NCI-H1694 (cell line): Measurements from ENCODE around the gene KCNIP4.

Experiments used
- DNase-seq: peaks from one replicate; lab custom pipeline; 2025; lab: John Stamatoyannopoulos, UW

The KCNIP4 gene

DNA sequence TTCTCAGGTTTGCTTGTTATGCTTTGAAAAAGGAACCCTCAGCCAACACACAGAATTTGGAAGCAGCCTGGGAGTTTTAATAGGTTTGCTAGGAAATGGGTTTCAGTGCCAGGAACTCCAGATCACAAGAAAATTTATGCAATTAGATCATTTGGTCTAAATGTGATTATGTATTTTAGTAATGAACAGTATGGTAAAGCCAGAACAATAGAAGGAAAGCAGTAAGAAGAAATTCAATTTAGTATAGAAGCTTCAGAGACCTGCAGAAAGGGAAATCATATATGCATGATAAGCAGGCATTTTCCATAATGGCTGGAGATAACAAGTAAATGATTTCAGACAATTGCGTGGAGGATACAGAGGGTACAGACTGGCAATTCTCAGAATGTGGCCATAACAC, 184.7 kb downstream of the KCNIP4 start:
- no peak for DNase-seq

GRCh38 chr4:21757248-21757647, 191.3 kb downstream of the KCNIP4 start:
- no peak for DNase-seq

DNA sequence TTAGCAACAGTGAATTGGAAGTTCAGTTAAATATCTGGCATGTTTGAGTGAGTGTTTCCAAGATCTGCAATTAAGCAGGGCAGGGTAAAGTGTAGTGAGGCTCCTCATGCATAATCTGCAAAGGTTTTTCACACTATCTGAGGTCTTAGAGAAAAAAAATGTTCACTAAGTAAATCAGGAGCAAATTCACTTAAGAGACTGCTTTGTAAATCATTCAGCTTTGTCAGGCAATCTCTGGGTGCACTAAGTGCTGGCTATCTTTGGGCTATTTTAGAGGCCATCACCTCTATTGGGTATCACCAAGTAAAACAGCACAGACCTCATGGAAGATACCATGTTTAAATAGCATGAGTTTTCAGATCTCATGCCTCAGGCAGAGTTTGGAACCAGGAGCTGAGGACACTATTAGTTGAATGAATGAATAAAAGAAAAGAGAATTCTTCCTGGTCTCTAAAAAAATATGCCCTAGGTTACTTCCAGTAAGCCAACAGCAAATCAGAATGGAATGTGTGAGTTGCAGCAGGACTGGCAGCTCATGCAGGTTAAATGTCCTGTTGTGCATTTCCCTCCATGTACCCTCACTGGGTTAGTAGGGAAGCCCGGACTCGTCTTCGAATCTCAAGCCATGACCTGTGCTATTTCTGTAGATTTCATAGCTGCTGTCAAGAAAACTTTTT, 195.3 kb downstream of the KCNIP4 start:
- no peak for DNase-seq

DNA sequence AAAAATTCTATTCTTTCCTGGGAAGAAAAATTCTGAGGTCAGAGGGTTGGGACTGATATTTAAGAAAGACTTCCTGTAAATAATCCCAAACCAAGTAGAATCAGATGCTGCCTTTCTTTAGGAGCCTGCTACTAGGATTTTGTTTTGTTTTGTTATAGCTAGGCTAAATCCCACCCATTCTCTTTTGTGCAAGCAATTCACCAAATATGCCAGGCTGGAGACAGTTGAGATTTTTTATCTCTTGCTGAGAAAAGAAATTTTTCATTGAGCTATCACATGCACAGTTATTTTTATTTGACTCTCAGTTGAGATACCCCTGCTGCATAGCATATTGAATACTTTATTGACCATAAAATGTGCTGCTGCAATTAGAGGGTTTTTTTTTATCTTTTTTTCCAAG, 196.0 kb downstream of the KCNIP4 start:
- DNase-seq: no peak

- DNase-seq: no peak
These were observed 198.6 kb downstream of the KCNIP4 start for GRCh38 chr4:21749924-21750323.

GRCh38 chr4:21749412-21749811, 199.2 kb downstream of the KCNIP4 start:
- no peak for DNase-seq

- no peak for DNase-seq
These were observed 204.5 kb downstream of the KCNIP4 start for GRCh38 chr4:21744046-21744445.

GRCh38 chr4:21742326-21742725, 206.2 kb downstream of the KCNIP4 start:
- DNase-seq: no peak

DNA sequence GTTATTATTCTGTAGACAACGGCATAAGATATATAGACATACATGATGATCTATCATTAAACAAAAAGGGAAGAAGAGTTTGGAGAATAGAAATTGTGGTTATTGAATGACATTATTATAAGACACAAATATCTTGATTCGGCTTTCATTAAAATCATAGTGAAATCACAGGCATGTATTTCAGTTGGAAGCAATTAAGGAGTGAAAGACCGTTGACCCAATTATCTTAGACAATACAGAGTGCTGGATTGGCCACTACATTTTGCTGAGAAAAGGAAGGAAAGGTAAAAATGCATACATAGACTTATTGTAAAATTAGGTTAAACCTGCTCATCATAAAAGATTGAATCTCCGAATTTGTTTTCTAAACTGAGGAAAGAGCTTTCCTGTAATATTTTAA, 209.8 kb downstream of the KCNIP4 start:
- no peak for DNase-seq

- no peak for DNase-seq
These were observed 212.7 kb downstream of the KCNIP4 start for GRCh38 chr4:21735866-21736265.

GRCh38 chr4:21733894-21734630, 214.5 kb downstream of the KCNIP4 start:
- no peak for DNase-seq

- no peak for DNase-seq
These were observed 220.3 kb downstream of the KCNIP4 start for GRCh38 chr4:21728304-21728703.

GRCh38 chr4:21726255-21726815, 222.2 kb downstream of the KCNIP4 start:
- no peak for DNase-seq

DNA sequence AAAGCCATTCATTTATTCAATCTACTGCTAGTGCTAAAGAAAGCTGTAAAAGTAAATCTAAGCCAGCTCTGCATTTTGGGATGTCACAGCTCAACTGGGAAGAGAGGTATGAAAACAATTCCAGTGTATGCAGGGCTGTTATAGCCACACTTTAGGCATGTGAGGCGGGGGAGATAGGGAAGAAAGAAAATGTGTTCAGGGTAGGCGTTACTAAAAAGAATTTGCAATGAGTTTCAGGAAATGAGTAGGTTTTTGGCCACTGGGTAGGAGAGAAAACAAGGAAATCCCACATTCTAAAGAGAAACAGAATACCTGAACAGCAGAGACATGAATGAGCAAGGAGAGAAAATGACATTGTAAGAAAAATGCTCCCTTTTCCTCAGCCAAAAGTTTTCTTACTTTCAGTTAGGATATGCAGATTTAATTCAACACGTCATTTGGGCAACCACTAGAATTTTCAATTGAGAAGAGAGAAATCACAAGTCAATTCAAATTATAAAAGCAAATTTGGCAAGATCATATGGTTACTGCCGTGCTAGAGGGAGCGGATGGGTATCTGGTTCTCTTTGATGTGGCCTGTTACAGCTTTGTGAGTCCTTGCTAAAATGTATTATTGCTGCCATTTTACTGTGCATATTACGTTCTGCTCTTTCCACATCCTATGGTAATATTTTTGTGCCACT, 226.3 kb downstream of the KCNIP4 start:
- DNase-seq: no peak

DNA sequence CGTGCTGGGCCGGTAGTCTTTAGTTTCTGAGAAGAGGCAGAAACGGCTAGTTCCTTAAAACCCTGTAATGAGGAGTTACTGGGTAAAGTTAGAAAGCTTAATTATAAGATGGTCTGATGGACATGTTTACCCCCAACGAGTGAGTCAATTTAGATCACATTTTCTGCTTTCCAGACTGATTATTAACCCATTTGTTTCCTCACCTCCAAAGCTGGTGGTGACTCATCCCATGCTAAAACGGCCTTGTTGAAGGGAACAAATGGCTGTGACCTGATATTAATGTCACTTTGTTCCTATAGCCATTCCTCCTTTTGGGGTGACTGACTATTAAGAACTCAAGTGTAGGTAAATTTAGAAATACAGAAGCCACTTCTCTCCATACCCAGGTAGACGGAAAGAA, 232.0 kb downstream of the KCNIP4 start:
- DNase-seq: no peak

- DNase-seq: no peak
These were observed 238.3 kb downstream of the KCNIP4 start for GRCh38 chr4:21710179-21710835.

DNA sequence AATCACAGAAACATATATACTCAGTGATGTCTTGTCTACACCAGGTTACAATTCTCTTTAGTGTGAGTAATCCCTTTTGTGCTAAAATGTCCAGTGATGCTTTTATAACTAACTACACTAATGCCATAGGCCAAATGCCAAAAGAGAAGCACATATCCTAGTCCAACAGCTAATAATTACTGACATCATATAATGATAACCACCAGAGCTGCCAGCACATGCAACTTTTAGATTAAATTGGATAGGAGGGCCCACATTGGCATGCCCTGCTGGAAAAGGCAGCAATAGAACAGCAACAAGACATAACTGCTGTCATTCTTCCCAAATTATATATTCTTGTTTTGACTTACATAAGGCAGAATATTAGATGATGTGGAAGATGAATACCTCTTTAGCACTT, 238.8 kb downstream of the KCNIP4 start:
- DNase-seq: no peak

GRCh38 chr4:21709031-21709430, 239.5 kb downstream of the KCNIP4 start:
- DNase-seq: no peak

- DNase-seq: no peak
These were observed 249.1 kb downstream of the KCNIP4 start for GRCh38 chr4:21699446-21699845.

- no peak for DNase-seq
These were observed 251.0 kb downstream of the KCNIP4 start for GRCh38 chr4:21697583-21697982.

GRCh38 chr4:21695141-21695540, 253.4 kb downstream of the KCNIP4 start:
- DNase-seq: no peak

DNA sequence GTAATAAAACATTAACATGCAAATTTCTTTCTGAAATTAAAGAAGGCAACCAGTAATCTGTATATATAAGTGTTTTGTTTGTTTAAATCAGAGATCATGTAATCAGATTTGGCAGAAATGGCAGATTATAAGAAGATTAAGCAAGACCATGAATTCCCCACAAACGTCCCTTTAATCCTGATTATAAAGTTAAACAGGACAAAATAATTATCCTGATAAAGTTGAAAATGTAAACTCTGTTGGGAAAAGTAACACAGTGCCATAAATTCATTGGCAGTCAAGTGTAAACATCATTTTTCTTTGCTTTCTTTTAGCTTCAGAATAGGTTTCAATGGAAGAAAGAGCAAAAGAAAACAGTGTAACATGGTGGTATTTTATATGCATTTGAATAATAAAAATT, 256.3 kb downstream of the KCNIP4 start:
- DNase-seq: no peak
